GM18907 (cell line): Measurements from ENCODE around the gene STON1.
"Not testable (repeated sequence)": the region's sequence is repeated elsewhere in the genome, so short reads cannot be mapped to it uniquely, and the experiment has no call there.

Experiments used
- ATAC-seq: cut with Tn5 transposase; IDR thresholded peaks from one replicate; pipeline ENCODE4 v1.9.1; 2021; ENCODE audit warnings: mild to moderate bottlenecking, moderate library complexity; ENCODE audit not compliant: unreplicated experiment

STON1 gene

DNA sequence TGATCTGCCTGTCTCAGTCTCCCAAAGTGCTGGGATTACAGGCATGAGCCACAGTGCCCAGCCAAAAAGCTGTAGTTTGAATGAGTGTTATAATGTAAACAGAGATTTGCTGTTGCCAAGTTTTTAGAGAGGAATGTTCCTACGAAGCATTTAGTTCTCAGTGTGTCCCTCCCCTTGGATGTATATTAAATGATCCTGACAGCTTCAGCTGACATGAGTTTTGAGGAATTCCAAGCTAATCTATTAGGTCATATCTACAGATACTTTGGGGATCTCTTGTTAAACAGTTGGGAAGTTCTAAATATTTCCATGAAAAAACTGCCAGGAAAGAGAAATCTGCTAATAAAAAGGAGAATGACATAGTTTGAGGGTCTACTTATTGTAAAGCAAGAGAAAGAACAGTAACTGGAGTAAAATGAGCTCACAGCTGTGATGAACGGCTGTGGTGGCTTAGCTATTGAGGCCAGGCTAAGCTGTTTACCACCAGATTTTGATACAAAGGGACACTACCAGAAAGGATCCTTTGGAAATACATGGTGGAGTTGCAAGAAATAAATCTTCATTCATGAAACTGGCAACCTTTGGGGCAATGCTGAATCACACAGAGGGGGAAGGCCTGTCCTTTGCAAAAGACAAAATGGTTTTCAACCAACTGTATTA is 2.6 kb upstream of the STON1 start:
- no peak for ATAC-seq

DNA sequence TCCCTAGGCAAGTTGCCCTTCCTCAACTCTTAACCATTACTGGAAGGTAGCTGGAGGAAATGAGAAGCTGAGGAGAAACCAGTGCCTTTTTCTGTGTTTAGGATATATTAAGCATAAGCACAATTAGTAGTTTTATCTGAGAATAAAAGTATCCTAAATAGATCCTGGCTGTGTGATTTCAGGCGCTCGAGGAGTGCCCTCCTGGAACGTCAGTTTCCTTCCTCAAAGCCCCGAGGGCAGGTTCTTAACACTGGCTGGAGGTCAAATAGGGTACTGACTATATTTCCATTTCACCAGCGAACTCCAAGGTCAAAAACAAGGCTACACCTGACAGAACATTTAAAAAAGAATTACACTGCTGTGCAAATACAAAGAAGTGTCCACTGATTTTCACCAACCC is 1.5 kb upstream of the STON1 start:
- no peak for ATAC-seq

DNA sequence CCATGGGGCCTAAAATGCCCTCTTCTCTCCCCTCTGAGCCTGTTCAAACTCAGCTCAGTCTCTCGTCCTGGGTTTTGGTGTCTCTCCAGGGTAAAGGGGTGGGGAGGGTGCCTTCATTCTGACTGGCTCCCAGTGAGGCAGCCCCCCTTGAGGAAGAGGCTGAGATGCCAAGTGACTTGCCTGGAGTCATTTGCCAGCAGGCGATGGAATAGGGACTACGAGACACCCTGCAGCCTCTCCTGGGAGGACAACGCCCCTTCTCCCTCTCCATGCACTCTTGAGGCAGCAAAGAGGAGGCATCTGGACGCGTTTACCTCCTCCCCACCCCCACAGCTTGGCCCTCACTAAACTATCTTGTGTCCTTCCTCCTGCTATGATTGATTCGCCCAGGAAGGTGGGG is 760 bp upstream of the STON1 start:
- no peak for ATAC-seq

DNA sequence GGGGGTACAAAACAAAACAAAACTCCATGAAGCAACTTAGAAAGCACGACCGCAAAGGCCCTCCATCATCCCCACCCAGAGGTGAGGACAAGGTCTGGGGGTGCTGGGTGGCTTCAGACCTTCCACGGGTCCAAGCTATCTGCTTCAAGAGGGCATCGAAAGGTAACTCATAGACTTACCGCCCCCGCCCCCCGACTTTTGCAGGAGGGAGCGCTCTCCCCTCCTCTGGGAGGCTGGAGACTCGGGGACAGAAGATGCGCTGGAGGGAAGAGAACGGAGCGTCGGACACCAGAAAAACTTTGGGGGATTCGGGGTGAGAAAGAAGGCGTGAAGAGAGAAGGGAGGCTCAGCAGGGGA is 300 bp upstream of the STON1 start:
- peak; percentile 27 for ATAC-seq

DNA sequence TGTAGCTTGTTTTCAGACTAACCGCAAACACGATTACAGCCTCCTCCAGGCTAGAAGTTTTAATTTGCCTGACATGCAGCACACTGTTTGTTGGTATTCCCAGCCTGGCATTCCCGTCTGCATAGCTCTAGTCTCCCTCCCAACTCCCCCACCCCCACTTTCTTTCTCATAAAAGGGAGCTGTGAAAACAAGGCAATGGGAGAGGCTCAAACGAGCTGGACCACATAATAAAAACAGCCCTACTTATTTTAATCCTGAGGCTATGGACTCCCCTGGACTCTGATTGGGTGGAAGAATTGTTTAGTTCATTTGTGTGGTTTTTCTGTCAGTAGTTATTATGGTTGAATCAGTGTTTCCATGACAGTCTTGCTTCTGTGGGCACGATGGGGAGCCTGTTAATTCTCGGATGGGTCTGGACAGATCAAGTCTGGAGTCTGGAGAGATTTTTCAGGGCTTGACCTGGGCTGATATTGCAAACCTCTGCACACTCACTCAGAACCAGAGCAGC is 1.2 kb downstream of the STON1 start:
- no peak for ATAC-seq

DNA sequence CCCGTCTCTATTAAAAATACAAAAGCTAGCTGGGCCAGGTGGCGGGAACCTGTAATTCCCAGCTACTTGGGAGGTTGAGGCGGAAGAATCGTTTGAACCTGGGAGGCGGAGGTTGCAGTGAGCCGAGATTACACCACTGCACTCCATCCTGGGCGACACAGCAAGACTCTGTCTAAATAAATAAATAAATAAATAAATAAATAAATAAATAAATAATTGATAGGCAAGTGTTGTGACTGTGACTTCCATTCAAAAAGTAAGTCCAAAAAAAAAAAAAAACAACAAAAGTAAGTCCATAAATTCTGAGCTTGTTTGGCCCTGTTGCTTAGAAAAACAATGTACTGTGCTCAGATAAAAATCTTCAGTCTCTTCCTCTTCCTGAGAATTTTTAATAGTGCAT is 2.2 kb downstream of the STON1 start:
- ATAC-seq, result no peak

DNA sequence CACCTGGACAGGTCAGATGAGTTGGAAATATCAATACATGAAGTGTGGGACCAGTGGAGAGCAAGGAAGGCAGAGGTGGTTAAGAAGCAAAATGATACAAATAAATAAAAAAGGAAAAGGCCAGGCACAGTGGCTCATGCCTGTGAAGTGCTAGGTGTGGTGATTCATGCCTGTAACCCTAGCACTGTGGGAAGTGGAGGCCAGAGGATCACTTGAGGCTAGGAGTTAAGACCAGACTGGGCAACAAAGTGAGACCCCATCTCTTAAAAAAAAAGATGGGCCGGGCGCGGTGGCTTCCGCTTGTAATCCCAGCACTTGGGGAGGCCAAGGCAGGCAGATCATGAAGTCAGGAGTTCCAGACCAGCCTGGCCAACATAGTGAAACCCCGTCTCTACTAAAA is 2.9 kb downstream of the STON1 start:
- no peak for ATAC-seq

DNA sequence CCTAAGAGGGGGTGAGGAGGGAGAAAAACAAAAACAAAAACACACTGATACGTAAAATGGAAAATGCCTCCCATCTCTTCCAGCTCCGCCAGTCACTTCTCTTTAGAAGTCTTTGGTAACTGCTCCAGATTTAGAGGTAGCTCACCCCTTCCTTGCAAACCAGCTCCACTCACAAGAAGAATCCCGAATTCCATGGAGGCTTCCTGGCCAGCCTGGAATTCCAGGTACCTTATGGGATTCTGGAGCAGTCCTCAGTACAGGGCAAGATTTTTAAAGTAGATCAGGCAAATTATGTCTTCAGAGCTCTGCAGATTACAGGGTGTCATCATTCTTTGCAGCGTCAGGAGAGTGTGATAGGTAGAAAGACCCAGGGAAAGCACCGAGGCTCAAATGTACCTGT is 4.8 kb downstream of the STON1 start:
- ATAC-seq, result no peak

DNA sequence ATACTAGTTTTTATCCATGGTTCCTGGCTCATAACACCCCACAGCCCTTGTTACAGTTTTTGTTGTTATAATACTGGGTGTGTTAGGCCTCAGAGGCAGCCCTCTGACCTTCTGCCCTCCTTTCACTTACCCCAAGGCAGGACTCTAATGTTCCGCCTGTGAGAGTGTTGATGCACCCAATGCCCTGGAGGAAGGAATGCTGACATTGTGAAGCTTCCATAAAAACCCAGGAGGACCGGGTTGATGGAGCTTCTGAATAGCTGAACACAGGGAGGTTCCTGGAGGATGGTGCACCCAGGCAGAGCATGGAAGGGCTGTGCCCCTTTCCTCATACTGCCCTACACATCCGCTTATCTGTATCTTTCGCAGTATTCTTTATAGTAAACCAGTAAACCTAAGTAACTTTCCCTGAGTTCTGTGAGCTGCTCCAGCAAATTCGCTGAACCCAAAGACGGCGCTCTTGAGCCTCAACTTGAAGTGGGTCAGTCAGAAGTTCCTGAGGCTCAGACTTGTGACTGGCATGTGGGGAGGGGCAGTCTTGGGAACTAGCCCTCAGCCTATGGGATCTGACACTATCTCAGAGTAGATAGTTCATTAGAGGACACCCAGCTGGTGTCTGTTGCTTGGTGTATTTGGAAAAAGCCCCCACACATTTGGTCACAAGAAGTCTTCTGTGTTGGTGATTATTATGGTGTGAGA is 10.4 kb downstream of the STON1 start:
- ATAC-seq, result no peak

DNA sequence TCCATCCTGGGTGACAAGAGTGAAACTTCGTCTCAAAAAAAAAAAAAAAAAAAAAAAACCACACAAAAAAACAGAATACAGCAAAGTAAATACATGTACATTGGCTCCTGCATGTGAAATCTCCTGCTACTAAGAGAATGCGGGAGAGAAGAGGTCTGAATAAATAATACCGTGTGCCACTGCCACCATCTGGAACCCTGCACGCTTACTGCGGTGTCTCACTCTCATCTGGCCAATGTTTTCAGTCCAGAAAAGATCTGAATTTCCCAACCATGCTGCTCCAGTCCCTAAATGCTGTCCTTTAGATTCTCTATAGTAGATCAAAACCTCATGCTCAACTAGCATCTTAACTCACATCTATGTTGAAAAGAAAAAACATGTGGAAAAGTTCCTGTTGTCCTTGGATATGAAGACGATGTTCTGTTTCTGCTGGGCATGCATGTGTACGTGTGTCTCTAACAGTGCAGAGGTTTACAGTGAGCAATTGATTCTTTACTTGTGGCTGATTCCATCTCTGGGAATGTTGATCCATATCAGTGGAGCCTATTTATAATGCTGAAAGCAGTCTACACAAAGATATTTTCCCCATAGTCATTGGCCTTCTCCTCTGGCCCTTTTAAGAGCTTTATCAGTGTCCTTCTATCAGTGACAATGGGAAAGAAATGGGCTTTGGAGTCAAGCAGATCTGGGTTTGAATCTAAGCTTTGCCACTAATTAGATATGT is 11.9 kb downstream of the STON1 start:
- ATAC-seq, result no peak

DNA sequence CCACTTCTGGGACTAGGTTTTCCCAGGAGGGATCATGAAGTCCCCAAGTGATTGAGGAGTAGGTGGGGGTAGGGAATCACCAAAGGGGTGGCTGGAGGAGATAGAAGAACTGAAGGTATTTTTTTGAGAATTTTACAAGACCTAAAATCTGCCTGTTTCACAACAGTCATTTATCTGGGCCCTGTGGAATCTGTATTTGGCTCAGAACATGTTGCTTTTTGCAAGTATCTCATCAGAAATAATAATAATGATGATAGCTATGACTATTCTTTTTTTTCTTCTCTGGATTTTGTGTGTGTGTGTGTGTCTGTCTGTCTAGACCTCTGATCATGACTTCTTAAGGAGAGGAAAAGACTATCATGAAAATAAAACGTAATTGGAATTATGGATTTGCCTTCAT is 13.9 kb downstream of the STON1 start:
- no peak for ATAC-seq

DNA sequence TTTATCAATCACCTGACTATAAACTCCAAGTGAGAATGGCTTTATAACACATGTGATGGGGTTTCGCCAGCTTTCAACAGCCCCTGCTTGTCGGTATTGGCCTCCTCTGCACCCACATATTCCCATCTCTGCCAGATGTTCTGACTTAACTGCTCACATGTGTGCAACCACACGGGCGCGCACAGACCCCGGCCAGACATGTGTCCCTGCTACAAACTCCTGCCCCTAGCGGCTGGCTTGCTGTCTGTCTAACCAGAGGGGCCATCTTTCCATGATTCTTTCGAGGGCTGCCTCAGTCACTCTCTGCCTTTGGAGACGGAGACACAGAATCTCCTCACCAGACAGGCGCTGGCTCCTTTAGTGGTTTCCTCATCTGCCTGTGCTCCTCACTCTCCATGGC is 15.3 kb downstream of the STON1 start:
- ATAC-seq, result no peak

DNA sequence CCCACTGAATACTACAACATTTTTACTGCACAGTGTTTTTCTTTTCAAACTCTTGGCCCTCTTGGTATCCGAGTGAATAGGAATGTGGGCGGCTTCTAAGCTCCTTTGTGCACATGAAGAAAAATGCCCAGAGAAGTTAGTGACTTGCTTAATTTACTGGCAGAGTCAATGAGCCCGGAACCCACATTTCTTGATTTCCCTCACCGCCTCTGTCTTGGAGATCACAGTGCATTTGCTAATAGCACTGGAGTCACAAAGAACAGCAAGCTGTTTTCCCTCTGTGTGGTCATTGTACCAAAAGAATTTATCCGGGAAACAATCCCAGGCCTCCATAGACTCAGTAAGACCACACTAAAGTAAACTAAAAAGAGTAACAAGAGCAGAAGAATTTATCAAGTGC is 18.9 kb downstream of the STON1 start:
- ATAC-seq, result no peak

DNA sequence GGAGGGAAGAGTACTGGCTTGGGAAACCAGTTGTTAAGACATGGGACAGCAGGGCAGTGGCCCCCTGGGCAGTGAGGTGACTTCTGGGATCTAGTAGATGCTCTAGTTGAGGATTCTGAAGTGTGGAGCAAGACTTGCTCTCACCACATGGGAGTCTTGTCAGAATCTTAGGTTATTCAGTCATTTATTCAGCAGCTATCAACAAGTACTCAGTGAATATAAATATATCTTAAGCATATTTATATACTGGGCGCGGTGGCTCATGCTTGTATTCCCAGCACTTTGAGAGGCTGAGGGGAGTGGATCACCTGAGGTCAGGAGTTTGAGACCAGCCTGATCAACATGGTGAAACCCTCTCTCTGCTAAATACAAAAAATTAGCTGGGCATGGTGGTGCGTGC is 20.0 kb downstream of the STON1 start:
- no peak for ATAC-seq

DNA sequence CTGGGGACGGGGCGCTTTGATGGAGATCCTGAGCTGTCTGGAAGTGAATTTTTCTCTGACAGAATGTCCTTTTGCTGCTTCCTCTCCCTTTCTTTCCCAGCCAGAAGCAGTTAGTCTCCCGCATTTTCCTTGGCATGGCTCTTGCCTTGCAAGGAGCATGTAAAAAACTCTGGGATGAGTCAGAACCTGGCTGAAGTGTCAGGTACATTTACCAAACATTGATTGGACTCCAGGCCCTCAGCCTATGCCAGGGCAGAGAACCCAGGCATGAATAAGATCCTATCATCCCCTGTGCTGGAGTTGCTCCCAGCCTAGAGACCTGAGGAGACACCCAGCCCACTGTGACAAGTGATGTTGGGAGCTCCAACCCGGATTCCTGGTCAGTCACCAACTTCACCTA is 21.6 kb downstream of the STON1 start:
- ATAC-seq, result no peak

DNA sequence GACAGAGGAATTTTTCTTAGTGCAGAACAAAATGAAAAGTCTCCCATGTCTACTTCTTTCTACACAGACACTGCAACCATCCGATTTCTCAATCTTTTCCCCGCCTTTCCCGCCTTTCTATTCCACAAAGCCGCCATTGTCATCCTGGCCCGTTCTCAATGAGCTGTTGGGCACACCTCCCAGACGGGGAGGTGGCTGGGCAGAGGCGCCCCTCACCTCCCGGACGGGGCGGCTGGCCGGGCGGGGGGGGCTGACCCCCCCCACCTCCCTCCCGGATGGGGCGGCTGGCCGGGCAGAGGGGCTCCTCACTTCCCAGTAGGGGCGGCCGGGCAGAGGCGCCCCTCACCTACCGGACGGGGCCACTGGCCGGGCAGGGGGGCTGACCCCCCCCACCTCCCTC is 25.1 kb downstream of the STON1 start:
- not testable (repeated sequence) for ATAC-seq

DNA sequence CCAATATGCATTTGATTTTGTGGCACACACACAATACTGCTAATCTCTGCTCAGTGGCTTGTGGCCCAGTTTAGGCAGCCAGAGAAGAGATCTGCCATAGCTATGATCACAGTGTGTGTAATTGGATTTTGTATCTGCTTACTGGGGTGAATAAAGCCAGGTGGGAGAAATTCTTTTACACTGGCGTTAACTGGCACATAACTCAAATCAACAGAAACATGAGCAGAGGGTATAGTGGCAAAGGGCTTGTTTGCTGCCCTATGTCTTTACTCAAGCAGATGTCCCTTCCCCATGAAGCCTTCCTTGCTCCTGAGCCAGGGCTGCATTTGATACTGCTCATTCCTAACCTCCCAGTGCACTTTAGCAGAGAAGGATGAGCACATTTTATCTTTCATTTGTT is 28.5 kb downstream of the STON1 start:
- ATAC-seq, result no peak

DNA sequence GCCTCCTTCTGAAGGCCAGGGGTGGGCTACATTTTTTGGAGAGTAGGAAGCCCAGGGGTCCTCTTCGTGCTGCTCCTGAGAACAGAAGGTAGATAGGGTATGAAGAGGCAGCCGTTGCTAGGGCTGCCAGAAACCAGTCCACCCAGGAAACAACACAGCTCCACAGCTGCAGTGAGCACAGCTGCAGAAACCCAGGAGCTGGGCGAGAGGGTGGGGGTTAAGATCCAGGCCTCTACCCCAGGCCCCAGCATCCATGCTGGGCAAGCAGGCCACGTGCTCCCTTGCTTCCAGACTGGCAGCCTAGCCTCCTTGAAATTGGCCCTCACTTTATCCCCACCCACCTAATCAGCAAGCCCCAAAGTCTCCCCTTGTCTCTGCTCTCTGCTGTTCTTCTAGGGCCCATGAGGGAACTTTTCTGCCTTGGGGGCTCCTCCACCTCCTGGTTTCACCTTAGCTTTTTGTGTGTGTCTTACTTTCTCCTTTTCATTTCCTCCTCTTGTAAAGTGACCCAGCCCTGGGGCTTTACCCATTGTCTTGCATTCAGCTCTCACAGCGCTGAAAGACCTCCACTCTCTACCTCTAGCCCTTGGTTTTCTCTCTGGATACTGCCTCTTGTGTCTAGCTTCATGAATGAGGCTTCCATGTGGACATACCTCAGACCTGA is 30.7 kb downstream of the STON1 start:
- no peak for ATAC-seq

DNA sequence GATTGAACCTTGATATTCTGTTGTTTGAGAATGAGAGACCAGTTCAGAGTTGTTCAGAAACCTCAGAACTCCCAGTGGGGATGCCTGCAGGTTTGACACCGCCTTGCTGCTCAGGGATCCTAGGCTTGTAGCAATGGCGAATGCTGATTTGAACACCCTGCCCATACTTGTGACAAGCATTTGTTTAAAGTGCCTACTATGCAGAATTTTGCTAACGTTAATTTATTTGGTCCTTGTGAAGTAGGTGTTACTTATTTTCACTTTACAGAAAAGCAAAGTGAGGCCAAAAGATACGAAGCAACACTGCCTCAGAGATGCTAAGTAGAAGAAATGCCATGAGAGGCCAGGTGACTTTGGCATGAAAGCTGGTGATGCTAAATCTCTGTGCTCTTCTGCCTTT is 32.3 kb downstream of the STON1 start:
- no peak for ATAC-seq

DNA sequence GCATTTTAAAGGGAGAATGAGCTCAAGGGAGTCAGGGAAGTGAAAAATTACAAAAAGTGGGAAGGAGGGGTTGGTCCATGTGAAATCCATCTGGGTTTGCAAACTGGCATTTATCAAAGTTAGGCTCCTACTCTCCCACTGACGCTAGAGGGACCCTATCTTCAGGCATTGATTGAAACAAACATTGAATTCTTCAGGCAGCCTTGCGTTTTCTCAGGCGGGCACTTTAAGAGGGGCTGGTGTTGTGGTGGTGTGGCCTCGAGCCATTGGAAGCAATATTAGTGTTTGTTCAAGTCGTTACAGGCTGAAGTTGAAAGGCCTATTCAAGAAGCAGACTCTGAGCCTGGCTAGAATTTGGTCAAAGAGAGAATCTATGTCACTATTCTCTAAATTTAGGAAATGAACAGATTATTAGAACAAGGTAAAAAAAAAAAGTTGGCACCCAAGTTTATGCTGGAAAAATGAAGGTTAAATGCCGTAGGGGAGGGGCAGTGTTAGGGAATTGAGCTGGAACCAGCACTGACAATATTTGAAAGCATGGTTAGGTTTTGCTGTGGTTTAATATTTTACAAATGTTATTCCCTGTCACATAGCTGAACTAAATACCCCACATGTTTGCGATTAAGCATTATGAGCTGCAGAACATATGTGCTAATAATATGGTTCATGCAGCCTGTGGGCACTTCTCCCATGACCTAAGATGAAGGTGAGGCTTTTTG is 36.8 kb downstream of the STON1 start:
- no peak for ATAC-seq

DNA sequence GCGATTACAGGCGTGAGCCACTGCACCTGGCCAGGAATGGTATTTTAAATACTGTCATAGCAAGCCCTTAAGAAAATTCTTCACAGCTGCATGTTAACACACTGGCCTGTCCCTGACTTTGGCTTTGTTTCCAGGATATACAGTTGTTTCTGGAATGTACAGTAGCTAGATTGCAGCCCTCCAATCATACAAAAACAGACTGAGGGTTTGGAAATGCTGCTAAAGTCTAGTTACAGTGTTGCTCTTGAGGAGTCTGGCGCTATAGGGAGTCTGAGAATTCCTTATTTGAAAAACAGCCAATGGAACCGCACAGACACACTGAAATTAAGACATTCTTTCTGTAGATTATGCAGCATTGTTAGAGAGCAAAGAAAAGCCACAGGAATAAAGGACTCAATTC is 37.7 kb downstream of the STON1 start:
- no peak for ATAC-seq
